Fibroblast of mammary gland (primary cell): Measurements from ENCODE around the gene PIK3R4.

Source experiments
- DNase-seq: peaks from one replicate; pipeline ENCODE4 v3.0.0-alpha.2; 2010; ENCODE audit warnings: low read depth
- H3K4me3 ChIP-seq: 2 replicates; pipeline ENCODE4 v1.5.1; 2011; ENCODE audit warnings: low read depth, mild to moderate bottlenecking, low read length, moderate library complexity; ENCODE audit not compliant: control insufficient read depth
- CTCF ChIP-seq: conservative IDR thresholded peaks from 2 replicates; pipeline ENCODE4 v1.5.1; 2011; ENCODE audit warnings: low read depth, low read length, inconsistent platforms; ENCODE audit not compliant: control insufficient read depth, insufficient read depth

The PIK3R4 gene

GRCh38 chr3:130743354-130743753 is 3.3 kb downstream of the PIK3R4 start:
- no peak for DNase-seq
- H3K4me3 ChIP-seq = no peak overlapping the region
- no peak for TF ChIP-seq CTCF

GRCh38 chr3:130741946-130742610 is 4.6 kb downstream of the PIK3R4 start:
- no peak for TF ChIP-seq CTCF
- no peak overlapping the region for H3K4me3 ChIP-seq
- DNase-seq = no peak

GRCh38 chr3:130739848-130740247 is 6.8 kb downstream of the PIK3R4 start:
- DNase-seq = no peak
- no peak overlapping the region for H3K4me3 ChIP-seq
- no peak for TF ChIP-seq CTCF

- no peak overlapping the region for H3K4me3 ChIP-seq
- DNase-seq = no peak
- no peak for TF ChIP-seq CTCF
These were observed 8.4 kb downstream of the PIK3R4 start for GRCh38 chr3:130738241-130738640.

GRCh38 chr3:130737622-130738021 is 9.0 kb downstream of the PIK3R4 start:
- peak; percentile 61 for DNase-seq
- no peak overlapping the region for H3K4me3 ChIP-seq
- TF ChIP-seq CTCF = no peak

- no peak overlapping the region for H3K4me3 ChIP-seq
- DNase-seq = no peak
- no peak for TF ChIP-seq CTCF
These were observed 13.3 kb downstream of the PIK3R4 start for GRCh38 chr3:130733236-130733875.

- no peak overlapping the region for H3K4me3 ChIP-seq
- DNase-seq = no peak
- TF ChIP-seq CTCF = no peak
These were observed 14.1 kb downstream of the PIK3R4 start for GRCh38 chr3:130732501-130732900.
